Natural killer cell (primary cell): ENCODE data around the gene SARDH. TPM values are rescaled to one million over a fixed set of nuclear protein-coding genes. Genes with fewer than 3 reads are reported as not detected.

Experiments used
- ATAC-seq, 3 donors: fragments of 150-1000 bp in 2 of 3; fragments of 200-7000 bp in 1 of 3; cut with Tn5 transposase; 1 replicate in 1 of 3; 2 replicates in 2 of 3; pipeline ENCODE4 v1.10.0; 2021; ENCODE audit warnings: mild to moderate bottlenecking in 2 of 3, moderate library complexity in 2 of 3
- DNase-seq, 2 donors: peaks; one replicate each; pipeline versions ENCODE4 v3.0.0 to v3.0.0-alpha.2; 2013 to 2021; ENCODE audit warnings: mixed read lengths in 1 of 2
- H3K27ac ChIP-seq: one replicate; pipeline ENCODE4 v1.5.1; 2013; ENCODE audit warnings: mild to moderate bottlenecking, low read length
- H3K27me3 ChIP-seq: one replicate; pipeline ENCODE4 v1.6.1; 2013; ENCODE audit warnings: low read length; ENCODE audit not compliant: control insufficient read depth, insufficient read depth
- H3K36me3 ChIP-seq: one replicate; pipeline ENCODE4 v1.6.1; 2013; ENCODE audit warnings: low read length; ENCODE audit not compliant: control insufficient read depth, insufficient read depth
- H3K4me1 ChIP-seq: one replicate; pipeline ENCODE4 v1.6.1; 2013; ENCODE audit warnings: low read length; ENCODE audit not compliant: control insufficient read depth, insufficient read depth
- H3K4me3 ChIP-seq: one replicate; pipeline ENCODE4 v1.5.1; 2013; ENCODE audit warnings: low read length
- H3K9me3 ChIP-seq: one replicate; pipeline ENCODE4 v1.6.1; 2013; ENCODE audit warnings: low read length; ENCODE audit not compliant: control insufficient read depth, insufficient read depth
- H3K27ac Mint-ChIP-seq, 2 donors: one replicate each; pipeline ENCODE4 v1.8.0; 2022; ENCODE audit warnings: mild to moderate bottlenecking in 2 of 2, mixed read lengths in 2 of 2, moderate library complexity in 1 of 2
- H3K27me3 Mint-ChIP-seq, 2 donors: one replicate each; pipeline ENCODE4 v1.8.0; 2022; ENCODE audit warnings: low read depth in 2 of 2, mixed read lengths in 2 of 2
- H3K36me3 Mint-ChIP-seq: one replicate; pipeline ENCODE4 v1.8.0; 2022; ENCODE audit warnings: mixed read lengths
- H3K4me1 Mint-ChIP-seq, 2 donors: one replicate each; pipeline ENCODE4 v1.8.0; 2022; ENCODE audit warnings: mixed read lengths in 2 of 2
- H3K4me3 Mint-ChIP-seq: one replicate; pipeline ENCODE4 v1.8.0; 2022; ENCODE audit warnings: mild to moderate bottlenecking, moderate library complexity, mixed read lengths
- H3K9me3 Mint-ChIP-seq, 2 donors: one replicate each; pipeline ENCODE4 v1.8.0; 2022; ENCODE audit warnings: mixed read lengths in 2 of 2
- WGBS: methylation state at CpG from one replicate; pipeline ENCODE4 v1.1.7; 2013; ENCODE audit warnings: missing lambda C conversion rate; ENCODE audit not compliant: insufficient coverage; 5-methylcytosine and 5-hydroxymethylcytosine counted together
- intact Hi-C: fragments of 100-400 bp; cut with micrococcal nuclease; formaldehyde crosslinking; loops from one replicate; pipeline ENCODE4 v1.14.2; 2022
- total RNA-seq, 4 donors: library from RNA; stranded (reverse); fragments of 120-200 nt in 1 of 4; gene quantifications; one replicate each; pipeline versions ENCODE4 v1.2.3 to v1.2.4, GENCODE V29; 2013 to 2022
- TF ChIP-seq, protein P1 (sequence below): fragments of 200-600 bp; IDR thresholded peaks from one replicate; pipeline ENCODE4 v1.8.0; 2022; ENCODE audit warnings: antibody characterized with exemption

The SARDH gene
- total RNA-seq, 3 donors from 2014 or later (not counting 1 experiment from before 2014, with no cell fraction given): 2.2 to 6.8 (median 4.1) TPM

- TF ChIP-seq, protein P1, sequence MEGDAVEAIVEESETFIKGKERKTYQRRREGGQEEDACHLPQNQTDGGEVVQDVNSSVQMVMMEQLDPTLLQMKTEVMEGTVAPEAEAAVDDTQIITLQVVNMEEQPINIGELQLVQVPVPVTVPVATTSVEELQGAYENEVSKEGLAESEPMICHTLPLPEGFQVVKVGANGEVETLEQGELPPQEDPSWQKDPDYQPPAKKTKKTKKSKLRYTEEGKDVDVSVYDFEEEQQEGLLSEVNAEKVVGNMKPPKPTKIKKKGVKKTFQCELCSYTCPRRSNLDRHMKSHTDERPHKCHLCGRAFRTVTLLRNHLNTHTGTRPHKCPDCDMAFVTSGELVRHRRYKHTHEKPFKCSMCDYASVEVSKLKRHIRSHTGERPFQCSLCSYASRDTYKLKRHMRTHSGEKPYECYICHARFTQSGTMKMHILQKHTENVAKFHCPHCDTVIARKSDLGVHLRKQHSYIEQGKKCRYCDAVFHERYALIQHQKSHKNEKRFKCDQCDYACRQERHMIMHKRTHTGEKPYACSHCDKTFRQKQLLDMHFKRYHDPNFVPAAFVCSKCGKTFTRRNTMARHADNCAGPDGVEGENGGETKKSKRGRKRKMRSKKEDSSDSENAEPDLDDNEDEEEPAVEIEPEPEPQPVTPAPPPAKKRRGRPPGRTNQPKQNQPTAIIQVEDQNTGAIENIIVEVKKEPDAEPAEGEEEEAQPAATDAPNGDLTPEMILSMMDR: no peak
- ATAC-seq (no peak), DNase-seq (no peak)
- Histone ChIP-seq H3K9me3 (no peaks in the 10 kb centered on the region), H3K4me3 (no peak overlapping the region), H3K27me3 (no peaks in the 10 kb centered on the region), H3K27ac (no peak overlapping the region), H3K36me3 (no peaks in the 10 kb centered on the region), H3K4me1 (no peaks in the 10 kb centered on the region)
- WGBS: 91% methylated on average over 14 of the region's 16 CpGs
- H3K27me3 Mint-ChIP-seq: no peaks in the 10 kb centered on the region
- no peak overlapping the region for H3K27ac Mint-ChIP-seq
- no peak overlapping the region for H3K4me3 Mint-ChIP-seq
- intact Hi-C loops: no loop called here
- no peaks in the 10 kb centered on the region for H3K36me3 Mint-ChIP-seq
- no peaks in the 10 kb centered on the region for H3K4me1 Mint-ChIP-seq
- no peaks in the 10 kb centered on the region for H3K9me3 Mint-ChIP-seq
Observed at GRCh38 chr9:133669182-133669801, 68.9 kb downstream of the SARDH start.

GRCh38 chr9:133667759-133668450, 70.2 kb downstream of the SARDH start:
- no peak overlapping the region for H3K27ac Mint-ChIP-seq
- Histone ChIP-seq H3K36me3 (no peaks in the 10 kb centered on the region), H3K27ac (no peak overlapping the region), H3K4me3 (no peak overlapping the region), H3K27me3 (no peaks in the 10 kb centered on the region), H3K4me1 (no peaks in the 10 kb centered on the region), H3K9me3 (no peaks in the 10 kb centered on the region)
- intact Hi-C loops: no loop called here
- 89% methylated on average over 17 of the region's 17 CpGs for WGBS
- no peak for ATAC-seq
- H3K27me3 Mint-ChIP-seq: no peaks in the 10 kb centered on the region
- no peaks in the 10 kb centered on the region for H3K36me3 Mint-ChIP-seq
- no peaks in the 10 kb centered on the region for H3K9me3 Mint-ChIP-seq
- no peak overlapping the region for H3K4me3 Mint-ChIP-seq
- no peaks in the 10 kb centered on the region for H3K4me1 Mint-ChIP-seq
- TF ChIP-seq, protein P1: no peak
- no peak for DNase-seq

DNA sequence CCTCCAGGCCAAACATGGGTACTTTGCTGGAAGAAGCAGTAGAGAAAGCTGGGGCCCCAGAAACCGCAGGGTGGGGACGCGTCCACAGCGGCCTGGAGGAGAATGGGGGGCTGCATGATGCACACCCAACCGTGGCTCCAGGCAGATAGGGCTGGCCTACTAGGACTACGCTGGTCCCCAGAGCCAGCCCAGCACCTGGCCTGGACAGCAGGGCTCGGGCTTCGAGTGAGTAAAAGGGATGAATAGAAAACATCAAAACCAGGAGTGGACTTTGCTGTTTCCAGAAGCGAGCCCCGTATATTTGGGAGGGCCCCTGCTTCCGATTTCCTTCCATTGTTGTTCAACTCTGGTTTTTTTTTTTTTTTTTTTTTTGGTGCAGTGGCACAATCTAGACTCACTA, 71.3 kb downstream of the SARDH start:
- DNase-seq (no peak), ATAC-seq (no peak)
- Mint-ChIP-seq H3K36me3 (no peaks in the 10 kb centered on the region), H3K9me3 (no peaks in the 10 kb centered on the region), H3K27me3 (no peaks in the 10 kb centered on the region), H3K27ac (no peak overlapping the region), H3K4me3 (no peak overlapping the region), H3K4me1 (no peaks in the 10 kb centered on the region)
- H3K4me1 ChIP-seq: no peaks in the 10 kb centered on the region
- H3K27me3 ChIP-seq: no peaks in the 10 kb centered on the region
- 86% methylated on average over 11 of the region's 11 CpGs for WGBS
- no peaks in the 10 kb centered on the region for H3K36me3 ChIP-seq
- no peak overlapping the region for H3K27ac ChIP-seq
- no peak overlapping the region for H3K4me3 ChIP-seq
- H3K9me3 ChIP-seq: no peaks in the 10 kb centered on the region
- intact Hi-C loops: no loop called here
- TF ChIP-seq, protein P1: no peak
